Measurements from ENCODE around the gene ZNF337. TPM values are rescaled to one million over a fixed set of nuclear protein-coding genes. Genes with fewer than 3 reads are reported as not detected.

ZNF337 gene
- total RNA-seq, 1 donor from 2014 or later, result 15.5 TPM

DNA sequence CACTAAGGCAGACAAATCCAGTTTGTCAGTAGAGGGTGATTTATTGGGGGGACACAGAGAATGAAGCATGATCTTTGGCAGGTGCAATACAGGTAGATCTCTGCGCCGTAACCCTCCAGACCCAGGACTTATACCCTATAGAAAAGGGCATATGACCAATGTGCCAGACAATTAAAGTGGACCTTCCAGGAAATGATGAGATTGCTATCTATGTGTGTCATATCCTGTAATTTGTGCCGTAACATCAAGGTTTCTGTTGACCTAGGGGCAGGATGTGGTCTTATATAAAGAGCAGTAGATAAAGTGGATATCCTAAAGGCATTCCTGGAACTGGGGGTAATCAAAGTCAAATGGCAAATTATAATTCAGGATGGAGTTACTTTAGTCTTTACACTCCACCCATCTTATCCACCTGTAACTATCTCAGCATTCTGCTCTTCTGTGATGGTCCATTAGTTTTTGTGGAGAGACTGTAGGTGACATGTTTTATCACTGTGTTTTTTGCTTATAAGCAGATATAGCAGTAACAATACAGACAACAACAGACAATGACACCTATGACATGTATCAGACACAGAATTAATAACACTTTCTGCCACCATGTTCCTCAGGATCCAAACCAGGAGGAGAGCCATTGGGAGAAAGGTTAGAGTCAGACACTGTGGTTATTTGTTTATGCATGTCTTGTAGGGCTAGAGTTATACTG lies 43.1 kb upstream of the ZNF337 start:
- no peak for DNase-seq
- H3K27me3 Mint-ChIP-seq, result no peaks in the 10 kb centered on the region
- peaks cover 1% of the 10 kb centered on the region for H3K36me3 Mint-ChIP-seq (ENCODE audit: low read depth)
- POLR2A ChIA-PET, result no interaction called here
- TF ChIP-seq, protein P1, sequence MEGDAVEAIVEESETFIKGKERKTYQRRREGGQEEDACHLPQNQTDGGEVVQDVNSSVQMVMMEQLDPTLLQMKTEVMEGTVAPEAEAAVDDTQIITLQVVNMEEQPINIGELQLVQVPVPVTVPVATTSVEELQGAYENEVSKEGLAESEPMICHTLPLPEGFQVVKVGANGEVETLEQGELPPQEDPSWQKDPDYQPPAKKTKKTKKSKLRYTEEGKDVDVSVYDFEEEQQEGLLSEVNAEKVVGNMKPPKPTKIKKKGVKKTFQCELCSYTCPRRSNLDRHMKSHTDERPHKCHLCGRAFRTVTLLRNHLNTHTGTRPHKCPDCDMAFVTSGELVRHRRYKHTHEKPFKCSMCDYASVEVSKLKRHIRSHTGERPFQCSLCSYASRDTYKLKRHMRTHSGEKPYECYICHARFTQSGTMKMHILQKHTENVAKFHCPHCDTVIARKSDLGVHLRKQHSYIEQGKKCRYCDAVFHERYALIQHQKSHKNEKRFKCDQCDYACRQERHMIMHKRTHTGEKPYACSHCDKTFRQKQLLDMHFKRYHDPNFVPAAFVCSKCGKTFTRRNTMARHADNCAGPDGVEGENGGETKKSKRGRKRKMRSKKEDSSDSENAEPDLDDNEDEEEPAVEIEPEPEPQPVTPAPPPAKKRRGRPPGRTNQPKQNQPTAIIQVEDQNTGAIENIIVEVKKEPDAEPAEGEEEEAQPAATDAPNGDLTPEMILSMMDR (IDR thresholded peaks at IDR 0.05), result no peak
- intact Hi-C loops (cut with micrococcal nuclease), result no loop called here
- no peaks in the 10 kb centered on the region for H3K4me1 Mint-ChIP-seq
- H3K4me3 Mint-ChIP-seq, result no peak overlapping the region
- H3K27ac Mint-ChIP-seq, result no peak overlapping the region
- ATAC-seq (ENCODE audit: low read depth), result no peak
- no peaks in the 10 kb centered on the region for H3K9me3 Mint-ChIP-seq
- CTCF ChIA-PET, result no interaction called here

DNA sequence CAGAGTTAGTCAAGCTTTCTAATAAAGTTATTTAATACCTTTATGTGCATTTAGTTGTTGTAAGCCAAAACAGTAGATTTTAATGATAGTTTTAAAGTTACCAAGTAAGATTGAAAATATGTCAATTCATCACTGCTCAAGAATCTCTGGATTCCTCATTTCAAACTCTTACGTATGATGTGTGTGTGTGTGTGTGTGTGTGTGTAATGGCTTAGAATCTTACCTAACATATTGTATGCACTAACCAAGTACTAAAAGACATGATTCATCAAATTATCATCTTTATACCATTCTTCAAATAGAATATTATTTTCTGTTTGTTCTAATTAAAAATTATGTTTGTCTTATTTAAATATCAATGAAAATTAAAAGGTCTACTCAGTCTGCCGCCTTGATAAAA lies 41.5 kb upstream of the ZNF337 start:
- no peaks in the 10 kb centered on the region for H3K27me3 Mint-ChIP-seq
- TF ChIP-seq, protein P1 (IDR thresholded peaks at IDR 0.05), result no peak
- POLR2A ChIA-PET, result no interaction called here
- H3K4me1 Mint-ChIP-seq, result no peaks in the 10 kb centered on the region
- intact Hi-C loops (cut with micrococcal nuclease), result no loop called here
- peaks cover 1% of the 10 kb centered on the region for H3K36me3 Mint-ChIP-seq (ENCODE audit: low read depth)
- no peak overlapping the region for H3K27ac Mint-ChIP-seq
- no peak for ATAC-seq (ENCODE audit: low read depth)
- CTCF ChIA-PET, result no interaction called here
- DNase-seq, result no peak
- no peaks in the 10 kb centered on the region for H3K9me3 Mint-ChIP-seq
- no peak overlapping the region for H3K4me3 Mint-ChIP-seq

DNA sequence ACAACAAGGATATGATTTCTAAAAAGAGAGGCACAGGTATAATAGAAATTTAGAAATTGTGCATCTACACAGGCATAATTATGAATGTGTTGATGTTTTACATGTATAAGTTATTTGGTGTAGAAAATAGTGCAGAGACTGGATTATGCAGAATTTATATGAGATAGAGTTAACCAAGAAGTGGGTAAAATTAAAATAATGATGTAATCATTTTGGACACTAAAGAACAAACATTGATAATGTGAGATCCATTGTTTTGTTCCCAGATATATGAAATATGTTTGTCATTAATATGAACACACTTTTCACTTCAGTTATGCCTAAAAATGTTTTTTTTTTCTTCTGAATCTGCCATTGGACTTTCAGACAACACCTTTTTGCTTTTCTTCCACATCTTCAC lies 37.2 kb upstream of the ZNF337 start:
- TF ChIP-seq, protein P1 (IDR thresholded peaks at IDR 0.05), result no peak
- Mint-ChIP-seq H3K4me1 (no peaks in the 10 kb centered on the region), H3K27ac (no peak overlapping the region), H3K36me3 (ENCODE audit: low read depth) (peaks cover 1% of the 10 kb centered on the region), H3K27me3 (no peaks in the 10 kb centered on the region), H3K9me3 (no peaks in the 10 kb centered on the region), H3K4me3 (no peak overlapping the region)
- DNase-seq (no peak), ATAC-seq (ENCODE audit: low read depth) (no peak)
- intact Hi-C loops (cut with micrococcal nuclease), result no loop called here
- ChIA-PET POLR2A (no interaction called here), CTCF (no interaction called here)

- intact Hi-C loops (cut with micrococcal nuclease), result no loop called here
- Mint-ChIP-seq H3K27me3 (no peaks in the 10 kb centered on the region), H3K27ac (no peak overlapping the region), H3K36me3 (ENCODE audit: low read depth) (peaks cover 15% of the 10 kb centered on the region), H3K9me3 (peaks cover 11% of the 10 kb centered on the region), H3K4me1 (no peaks in the 10 kb centered on the region), H3K4me3 (no peak overlapping the region)
- TF ChIP-seq, protein P1 (IDR thresholded peaks at IDR 0.05), result no peak
- no peak for DNase-seq
- ChIA-PET POLR2A (no interaction called here), CTCF (no interaction called here)
- ATAC-seq (ENCODE audit: low read depth), result no peak
Measured at GRCh38 chr20:25730862-25731261, 34.2 kb upstream of the ZNF337 start.

- Mint-ChIP-seq H3K27ac (no peak overlapping the region), H3K9me3 (peaks cover 35% of the 10 kb centered on the region), H3K36me3 (ENCODE audit: low read depth) (peaks cover 33% of the 10 kb centered on the region), H3K4me3 (no peak overlapping the region), H3K27me3 (no peaks in the 10 kb centered on the region), H3K4me1 (peaks cover 3% of the 10 kb centered on the region)
- ChIA-PET CTCF (no interaction called here), POLR2A (no interaction called here)
- intact Hi-C loops (cut with micrococcal nuclease), result no loop called here
- TF ChIP-seq, protein P1 (IDR thresholded peaks at IDR 0.05), result no peak
- ATAC-seq (ENCODE audit: low read depth) (no peak), DNase-seq (no peak)
Measured at GRCh38 chr20:25726357-25726756, 29.7 kb upstream of the ZNF337 start.

Data from activated B cell treated with CpG ODN at 0.5 μM for 24 hours (primary cell).